H1 (cell line): Measurements from ENCODE around the gene STEAP1. TPM values are rescaled to one million over a fixed set of nuclear protein-coding genes. Genes with fewer than 3 reads are reported as not detected.

Experiments used
- CTCF ChIA-PET: fragments of 300-600 bp; sonication (Branson Sonifier 250); formaldehyde crosslinking; loops from one replicate; lab custom pipeline; 2021; ENCODE audit not compliant: partially characterized antibody; lab: Charles Lee
- POLR2A ChIA-PET: fragments of 300-600 bp; sonication (Branson Sonifier 250); formaldehyde crosslinking; loops from one replicate; lab custom pipeline; 2021; ENCODE audit warnings: inconsistent platforms; ENCODE audit not compliant: partially characterized antibody; lab: Charles Lee
- DNase-seq, 2 experiments: peaks; one replicate each; pipeline versions ENCODE4 v3.0.0 to v3.0.0-alpha.2; 2010 to 2022; ENCODE audit warnings: low spot score in 2 of 2, low read depth in 1 of 2, mixed read lengths in 1 of 2
- FAIRE-seq: peaks from 2 replicates; lab custom pipeline; 2011; peaks lifted over from hg19 to GRCh38; lab: Jason Lieb, UNC
- H2AFZ ChIP-seq: 2 replicates; pipeline ENCODE4 v1.8.1; 2012; ENCODE audit warnings: low read length, inconsistent platforms
- H2AK5ac ChIP-seq: 2 replicates; pipeline ENCODE4 v1.6.1; 2013; ENCODE audit warnings: low read depth, low read length
- H2BK120ac ChIP-seq: replicated peaks from 2 replicates; pipeline ENCODE3; 2013; ENCODE audit warnings: low read depth, low read length, inconsistent platforms
- H2BK12ac ChIP-seq: 2 replicates; pipeline ENCODE4 v1.6.1; 2013; ENCODE audit warnings: low read depth, low read length
- H2BK15ac ChIP-seq: 2 replicates; pipeline ENCODE4 v1.6.1; 2013; ENCODE audit warnings: low read length
- H2BK20ac ChIP-seq: 2 replicates; pipeline ENCODE4 v1.6.1; 2013; ENCODE audit warnings: low read length
- H2BK5ac ChIP-seq: 2 replicates; pipeline ENCODE4 v1.6.1; 2013; ENCODE audit warnings: low read depth, low read length
- H3K14ac ChIP-seq: 2 replicates; pipeline ENCODE4 v1.6.1; 2013; ENCODE audit warnings: inconsistent platforms; ENCODE audit not compliant: insufficient read length
- H3K18ac ChIP-seq: 2 replicates; pipeline ENCODE4 v1.6.1; 2013; ENCODE audit warnings: low read length; ENCODE audit errors: extremely low read depth
- H3K23ac ChIP-seq: 2 replicates; pipeline ENCODE4 v1.6.1; 2013; ENCODE audit warnings: inconsistent platforms; ENCODE audit not compliant: insufficient read length
- H3K23me2 ChIP-seq: 2 replicates; pipeline ENCODE4 v1.6.1; 2013; ENCODE audit warnings: low read depth, low read length
- H3K27ac ChIP-seq: 2 replicates; pipeline ENCODE4 v1.6.1; 2011; ENCODE audit warnings: low read depth, low read length, inconsistent platforms
- H3K27me3 ChIP-seq, 4 experiments: replicated peaks in 1 of 4; 1 replicate in 1 of 4; 2 replicates in 3 of 4; pipeline versions ENCODE4 v1.6.1 to v1.8.1; 2011 to 2013; ENCODE audit warnings: low read length in 3 of 4, mild to moderate bottlenecking in 3 of 4, inconsistent platforms in 2 of 4, mixed read lengths in 2 of 4, moderate library complexity in 1 of 4; ENCODE audit not compliant: control insufficient read depth in 3 of 4, insufficient read depth in 3 of 4; ENCODE audit errors: extremely low read depth in 1 of 4
- H3K36me3 ChIP-seq, 4 experiments: 2 replicates each; pipeline versions ENCODE4 v1.6.1 to v1.8.1; 2011 to 2013; ENCODE audit warnings: mild to moderate bottlenecking in 4 of 4, low read length in 3 of 4, moderate library complexity in 2 of 4, control low read depth in 1 of 4, inconsistent platforms in 1 of 4; ENCODE audit not compliant: insufficient read depth in 4 of 4, control insufficient read depth in 2 of 4
- H3K4ac ChIP-seq: replicated peaks from 2 replicates; pipeline ENCODE3; 2013; ENCODE audit warnings: low read length, low read depth, mixed read lengths, inconsistent platforms; ENCODE audit not compliant: insufficient read length
- H3K4me1 ChIP-seq, 4 experiments: replicated peaks in 1 of 4; 1 replicate in 1 of 4; 2 replicates in 3 of 4; pipeline versions ENCODE4 v1.6.1 to v1.8.1; 2011 to 2013; ENCODE audit warnings: low read length in 3 of 4, inconsistent platforms in 2 of 4, mixed read lengths in 1 of 4; ENCODE audit not compliant: insufficient read depth in 4 of 4, control insufficient read depth in 3 of 4
- H3K4me2 ChIP-seq, 2 experiments: 2 replicates each; pipeline versions ENCODE4 v1.6.1 to v1.8.1; 2011 to 2013; ENCODE audit warnings: low read depth in 2 of 2, low read length in 2 of 2, control low read depth in 1 of 2, inconsistent platforms in 1 of 2, mild to moderate bottlenecking in 1 of 2; ENCODE audit not compliant: insufficient read depth in 1 of 2
- H3K4me3 ChIP-seq, 4 experiments: fragments of 200-600, 300-600 bp in 1 of 4; sonication (generic), shearing (Covaris generic), sonication (Bioruptor Twin) in 1 of 4; 2 replicates each; pipeline versions ENCODE4 v1.5.1 to v1.8.1; 2011 to 2016; ENCODE audit warnings: low read length in 4 of 4, low read depth in 3 of 4, control low read depth in 2 of 4, inconsistent platforms in 2 of 4, mild to moderate bottlenecking in 2 of 4, mixed read lengths in 1 of 4, moderate library complexity in 1 of 4; ENCODE audit not compliant: insufficient read depth in 2 of 4; ENCODE audit errors: extremely low read depth in 1 of 4
- H3K56ac ChIP-seq: replicated peaks from 2 replicates; pipeline ENCODE3; 2013; ENCODE audit warnings: low read depth, mild to moderate bottlenecking, mixed read lengths, low read length, inconsistent platforms; ENCODE audit not compliant: insufficient read length
- H3K79me1 ChIP-seq: 2 replicates; pipeline ENCODE4 v1.6.1; 2013; ENCODE audit warnings: low read depth, low read length, control low read depth
- H3K79me2 ChIP-seq, 2 experiments: 2 replicates each; pipeline versions ENCODE4 v1.6.1 to v1.8.1; 2012 to 2013; ENCODE audit warnings: low read length in 2 of 2, mild to moderate bottlenecking in 2 of 2, inconsistent platforms in 1 of 2; ENCODE audit not compliant: insufficient read depth in 2 of 2, control insufficient read depth in 1 of 2
- H3K9ac ChIP-seq, 4 experiments: replicated peaks in 1 of 4; 1 replicate in 1 of 4; 2 replicates in 3 of 4; pipeline versions ENCODE4 v1.6.1 to v1.8.1; 2011 to 2013; ENCODE audit warnings: low read depth in 3 of 4, low read length in 3 of 4, control low read depth in 2 of 4, mild to moderate bottlenecking in 2 of 4, moderate library complexity in 2 of 4, inconsistent platforms in 1 of 4; ENCODE audit errors: extremely low read depth in 1 of 4
- H3K9me3 ChIP-seq, 2 experiments: 2 replicates each; pipeline versions ENCODE4 v1.6.1 to v1.8.1; 2012 to 2013; ENCODE audit warnings: mild to moderate bottlenecking in 2 of 2, moderate library complexity in 2 of 2, control low read depth in 1 of 2, inconsistent platforms in 1 of 2, low read depth in 1 of 2, low read length in 1 of 2, mixed read lengths in 1 of 2; ENCODE audit not compliant: insufficient read depth in 2 of 2
- H4K20me1 ChIP-seq, 2 experiments: replicated peaks in 1 of 2; 2 replicates each; pipeline versions ENCODE3 to v1.8.1; 2011 to 2013; ENCODE audit warnings: inconsistent platforms in 2 of 2, low read length in 2 of 2, mild to moderate bottlenecking in 1 of 2; ENCODE audit not compliant: insufficient read depth in 2 of 2, control insufficient read depth in 1 of 2
- H4K5ac ChIP-seq: 2 replicates; pipeline ENCODE4 v1.6.1; 2013; ENCODE audit warnings: low read length, low read depth, mixed read lengths, inconsistent platforms; ENCODE audit not compliant: insufficient read length
- H4K8ac ChIP-seq: 2 replicates; pipeline ENCODE4 v1.8.0; 2013; ENCODE audit warnings: mild to moderate bottlenecking, moderate library complexity, low read length, inconsistent platforms; ENCODE audit not compliant: insufficient read depth; ENCODE audit errors: extremely low read depth
- H4K91ac ChIP-seq: replicated peaks from 2 replicates; pipeline ENCODE3; 2013; ENCODE audit warnings: low read length, mixed read lengths, inconsistent platforms; ENCODE audit not compliant: insufficient read length
- BACH1 ChIP-seq: IDR thresholded peaks from 2 replicates; pipeline ENCODE4 v1.6.1; 2012; ENCODE audit warnings: low read length, improper control_type of control experiment
- POU5F1 ChIP-seq: IDR thresholded peaks from 2 replicates; pipeline ENCODE4 v1.6.1; 2011; ENCODE audit warnings: low read depth, mild to moderate bottlenecking, low read length, moderate library complexity
- RBBP5 ChIP-seq: IDR thresholded peaks from 2 replicates; pipeline ENCODE4 v1.7.1; 2012; ENCODE audit warnings: low read depth, mild to moderate bottlenecking, inconsistent platforms, low read length, moderate library complexity, borderline replicate concordance
- RXRA ChIP-seq: IDR thresholded peaks from 2 replicates; pipeline ENCODE4 v1.6.1; 2011; ENCODE audit warnings: low read depth, mild to moderate bottlenecking, low read length, moderate library complexity; ENCODE audit not compliant: insufficient read depth
- SIX5 ChIP-seq: IDR thresholded peaks from 2 replicates; pipeline ENCODE4 v1.6.1; 2011; ENCODE audit warnings: mild to moderate bottlenecking, low read depth, low read length
- TBP ChIP-seq: IDR thresholded peaks from 2 replicates; pipeline ENCODE4 v1.6.1; 2011; ENCODE audit warnings: low read depth, low read length, improper control_type of control experiment
- WGBS, 2 experiments: shearing (Covaris generic) in 1 of 2; methylation state at CpG; one replicate each; pipeline versions ENCODE4 v1.1.6 to v1.1.7; 2013 to 2015; ENCODE audit warnings: low lambda C conversion rate in 2 of 2, mixed read lengths in 2 of 2, inconsistent platforms in 1 of 2, low coverage in 1 of 2, missing lambda C conversion rate in 1 of 2; ENCODE audit not compliant: insufficient replicate concordance in 2 of 2, insufficient coverage in 1 of 2, insufficient read length in 1 of 2; ENCODE audit errors: extremely low coverage in 1 of 2, missing lambda C conversion rate in 1 of 2; 5-methylcytosine and 5-hydroxymethylcytosine counted together
- polyA plus RNA-seq, 7 experiments: library from polyadenylated mRNA; depleted of rRNA in 3 of 7; stranded (reverse) in 5 of 7; unstranded in 2 of 7; fragments of >200 nt in 5 of 7; fragments of 200-250 nt in 2 of 7; gene quantifications; 1 replicate in 5 of 7; 2 replicates in 1 of 7; 4 replicates in 1 of 7; pipeline versions ENCODE4 v1.2.1 to v1.2.3, GENCODE V29; 2011 to 2013; ENCODE audit warnings: missing spikeins in 2 of 7, mixed read lengths in 2 of 7
- total RNA-seq: library from RNA; stranded (reverse); fragmentation: NEBNext Ultra II Directional; extraction: Animal tissue kit (Norgen Biotek cat#: 25700); gene quantifications from 2 replicates; pipeline ENCODE4 v1.2.1, GENCODE V29; 2021
- TF ChIP-seq, protein P1 (sequence below), 3 experiments: IDR thresholded peaks; 1 replicate in 2 of 3; 2 replicates in 1 of 3; pipeline versions ENCODE4 v1.5.1 to v1.6.1; 2011; ENCODE audit warnings: low read length in 3 of 3, mild to moderate bottlenecking in 3 of 3, inconsistent platforms in 2 of 3, low read depth in 1 of 3, moderate library complexity in 1 of 3; ENCODE audit not compliant: insufficient read depth in 1 of 3; ENCODE audit errors: control extremely low read depth in 1 of 3
- TF ChIP-seq, protein P2 (sequence below): IDR thresholded peaks from 2 replicates; pipeline ENCODE4 v1.6.1; 2012; ENCODE audit warnings: inconsistent platforms

Gene STEAP1
- total and polyA plus RNA-seq, 2 of the 8 experiments (the other 6 are each of a cell fraction or from before 2014, with no cell fraction given): 9.2 to 9.5 TPM

DNA sequence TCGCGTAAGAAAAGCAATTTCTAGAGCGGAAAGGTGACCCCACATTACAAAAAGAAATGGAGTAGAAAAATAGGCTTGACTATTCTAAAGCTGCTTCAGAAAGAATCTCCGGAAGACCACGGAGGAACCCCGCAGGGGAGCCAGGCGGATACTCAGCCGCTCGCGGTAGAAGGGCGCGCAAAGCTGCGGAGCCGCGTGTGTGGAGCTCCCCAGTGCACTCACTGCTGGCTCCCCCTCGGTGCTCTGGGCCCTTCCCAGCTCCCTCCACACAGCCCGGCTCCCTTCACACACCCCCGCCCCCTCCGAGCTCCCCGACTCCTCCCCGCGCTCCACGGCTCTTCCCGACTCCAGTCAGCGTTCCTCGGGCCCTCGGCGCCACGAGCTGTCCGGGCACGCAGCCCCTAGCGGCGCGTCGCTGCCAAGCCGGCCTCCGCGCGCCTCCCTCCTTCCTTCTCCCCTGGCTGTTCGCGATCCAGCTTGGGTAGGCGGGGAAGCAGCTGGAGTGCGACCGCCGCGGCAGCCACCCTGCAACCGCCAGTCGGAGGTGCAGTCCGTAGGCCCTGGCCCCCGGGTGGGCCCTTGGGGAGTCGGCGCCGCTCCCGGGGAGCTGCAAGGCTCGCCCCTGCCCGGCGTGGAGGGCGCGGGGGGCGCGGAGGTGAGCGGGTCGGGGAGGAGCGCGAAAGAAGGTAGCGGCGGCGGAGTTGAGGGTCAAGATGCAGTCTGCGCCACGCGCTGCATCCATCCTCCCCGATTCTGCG is 57.3 kb downstream of the STEAP1 start, which contains the start of gene STEAP2:
Gene STEAP2 (plus strand): TSS at position 350 of the 758 bp plus-strand sequence. CDS start 13,343 bp downstream, outside the sequence.
- no peak for FAIRE-seq
- TF ChIP-seq BACH1 (peak; percentile 97), RBBP5 (peak; percentile 99), TBP (peak; percentile 58; the same call in 1 of the 2 replicates), POU5F1 (no peak), SIX5 (no peak), RXRA (no peak)
- TF ChIP-seq, protein P1, sequence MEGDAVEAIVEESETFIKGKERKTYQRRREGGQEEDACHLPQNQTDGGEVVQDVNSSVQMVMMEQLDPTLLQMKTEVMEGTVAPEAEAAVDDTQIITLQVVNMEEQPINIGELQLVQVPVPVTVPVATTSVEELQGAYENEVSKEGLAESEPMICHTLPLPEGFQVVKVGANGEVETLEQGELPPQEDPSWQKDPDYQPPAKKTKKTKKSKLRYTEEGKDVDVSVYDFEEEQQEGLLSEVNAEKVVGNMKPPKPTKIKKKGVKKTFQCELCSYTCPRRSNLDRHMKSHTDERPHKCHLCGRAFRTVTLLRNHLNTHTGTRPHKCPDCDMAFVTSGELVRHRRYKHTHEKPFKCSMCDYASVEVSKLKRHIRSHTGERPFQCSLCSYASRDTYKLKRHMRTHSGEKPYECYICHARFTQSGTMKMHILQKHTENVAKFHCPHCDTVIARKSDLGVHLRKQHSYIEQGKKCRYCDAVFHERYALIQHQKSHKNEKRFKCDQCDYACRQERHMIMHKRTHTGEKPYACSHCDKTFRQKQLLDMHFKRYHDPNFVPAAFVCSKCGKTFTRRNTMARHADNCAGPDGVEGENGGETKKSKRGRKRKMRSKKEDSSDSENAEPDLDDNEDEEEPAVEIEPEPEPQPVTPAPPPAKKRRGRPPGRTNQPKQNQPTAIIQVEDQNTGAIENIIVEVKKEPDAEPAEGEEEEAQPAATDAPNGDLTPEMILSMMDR (IDR thresholded peaks at IDR 0.05; ENCODE audit: control extremely low read depth in 1 of 3, insufficient read depth in 1 of 3, low read depth in 1 of 3, low read length in 3 of 3): peak; percentile 56 to 73 (median 65)
- TF ChIP-seq, protein P2, sequence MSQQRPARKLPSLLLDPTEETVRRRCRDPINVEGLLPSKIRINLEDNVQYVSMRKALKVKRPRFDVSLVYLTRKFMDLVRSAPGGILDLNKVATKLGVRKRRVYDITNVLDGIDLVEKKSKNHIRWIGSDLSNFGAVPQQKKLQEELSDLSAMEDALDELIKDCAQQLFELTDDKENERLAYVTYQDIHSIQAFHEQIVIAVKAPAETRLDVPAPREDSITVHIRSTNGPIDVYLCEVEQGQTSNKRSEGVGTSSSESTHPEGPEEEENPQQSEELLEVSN: peak; percentile 45; the same call in 1 of the 2 replicates

More for the DNA sequence above, 57.3 kb downstream of the STEAP1 start, which contains the start of gene STEAP2:
- no peak within 1 kb of the TSS for H3K14ac ChIP-seq
- peak within 1 kb of the TSS; percentile 62 to 84 (median 72) for H3K9ac ChIP-seq
- peak within 1 kb of the TSS; percentile 71 for H3K18ac ChIP-seq
- no peaks in the 10 kb centered on the region for H3K27me3 ChIP-seq
- H3K4me3 ChIP-seq: peak within 1 kb of the TSS; percentile 80 to 98 (median 88)
- ChIA-PET CTCF (interaction anchor here (0.5 to 2.7 kb wide), 18 partner anchors 10 to 264 kb away, joined by 3 to 13 read pairs (median 4); partner anchors contain the start of gene STEAP1), POLR2A (interaction anchor here (0.9 to 5.4 kb wide), 11 partner anchors 13 to 238 kb away, joined by 3 to 48 read pairs (median 5); partner anchors contain the start of gene CLDN12)
- H2AK5ac ChIP-seq: no peak within 1 kb of the TSS
- no peak within 1 kb of the TSS for H3K23ac ChIP-seq
- H3K4me1 ChIP-seq: peaks cover 5 to 18% (median 12%) of the 10 kb centered on the region in 4 experiments; a peak in 6 of 7 replicates
- no peaks in the 10 kb centered on the region for H4K20me1 ChIP-seq
- H3K79me2 ChIP-seq: peaks cover 0 to 41% of the 10 kb centered on the region in 2 experiments; a peak in 3 of 4 replicates
- peak within 1 kb of the TSS; percentile 2 for H4K91ac ChIP-seq
- H2BK15ac ChIP-seq: peak within 1 kb of the TSS; percentile 34; the same call in 1 of the 2 replicates
- peak within 1 kb of the TSS; percentile 54 for H4K5ac ChIP-seq
- WGBS, 2 experiments: 1% methylated on average over 40 of the region's 73 CpGs; no CpG with 5 or more reads in 1 of the 2 experiments
- H2BK12ac ChIP-seq: peak within 1 kb of the TSS; percentile 93
- H4K8ac ChIP-seq: peak within 1 kb of the TSS; percentile 95
- H3K23me2 ChIP-seq: peaks cover 13% of the 10 kb centered on the region
- H3K79me1 ChIP-seq: no peaks in the 10 kb centered on the region
- peak within 1 kb of the TSS; percentile 15 for H3K4ac ChIP-seq
- H2BK20ac ChIP-seq: 0 out of 2 replicates have a peak within 1 kb of the TSS, but pooled peaks have one; percentile 11
- no peaks in the 10 kb centered on the region for H3K36me3 ChIP-seq
- peak within 1 kb of the TSS; percentile 42 for H3K56ac ChIP-seq
- peak within 1 kb of the TSS; percentile 76; the same call in 1 of the 2 replicates for H2BK5ac ChIP-seq
- peak within 1 kb of the TSS; percentile 44; the same call in 1 of the 2 replicates for H3K27ac ChIP-seq
- H3K4me2 ChIP-seq: peak within 1 kb of the TSS; percentile 97 to 98
- H3K9me3 ChIP-seq: no peaks in the 10 kb centered on the region
- H2BK120ac ChIP-seq: peak within 1 kb of the TSS; percentile 29
- peak within 1 kb of the TSS; percentile 83 for H2AFZ ChIP-seq
- peak; percentile 86 to 90 for DNase-seq
